GM21576 (cell line): Measurements from ENCODE around the gene PHLDB3.
"Not testable (repeated sequence)": the region's sequence is repeated elsewhere in the genome, so short reads cannot be mapped to it uniquely, and the experiment has no call there.

Experiments
- ATAC-seq: cut with Tn5 transposase; IDR thresholded peaks from one replicate; pipeline ENCODE4 v1.9.1; 2021; ENCODE audit warnings: mild to moderate bottlenecking, moderate library complexity; ENCODE audit not compliant: unreplicated experiment

The PHLDB3 gene

GRCh38 chr19:43527860-43528622 lies 23.5 kb upstream of the PHLDB3 start:
- ATAC-seq, result no peak

GRCh38 chr19:43526884-43527859 lies 22.6 kb upstream of the PHLDB3 start, which contains the start of gene ETHE1:
Gene ETHE1, minus strand, starts transcription at chr19:43527201. Its CDS starts 24 bp downstream, at chr19:43527177.
- ATAC-seq, result peak; percentile 56

- no peak for ATAC-seq
These were observed 21.6 kb upstream of the PHLDB3 start for GRCh38 chr19:43525836-43526771.

GRCh38 chr19:43524922-43525835 lies 20.6 kb upstream of the PHLDB3 start:
- ATAC-seq, result no peak

GRCh38 chr19:43523696-43524095 lies 19.1 kb upstream of the PHLDB3 start:
- not testable (repeated sequence) for ATAC-seq

GRCh38 chr19:43522929-43523328 lies 18.4 kb upstream of the PHLDB3 start:
- no peak for ATAC-seq

- no peak for ATAC-seq
These were observed 15.0 kb upstream of the PHLDB3 start for GRCh38 chr19:43519436-43520088.

- no peak for ATAC-seq
These were observed 13.5 kb upstream of the PHLDB3 start for GRCh38 chr19:43518051-43518450.

GRCh38 chr19:43512399-43512798 lies 7.9 kb upstream of the PHLDB3 start:
- ATAC-seq, result not testable (repeated sequence)

- ATAC-seq, result no peak
These were observed 6.8 kb upstream of the PHLDB3 start for GRCh38 chr19:43511324-43511723.

GRCh38 chr19:43510713-43511112 lies 6.2 kb upstream of the PHLDB3 start:
- no peak for ATAC-seq

- ATAC-seq, result no peak
These were observed 3.3 kb upstream of the PHLDB3 start for GRCh38 chr19:43507880-43508279.

GRCh38 chr19:43506629-43507028 lies 2.1 kb upstream of the PHLDB3 start:
- no peak for ATAC-seq

GRCh38 chr19:43505941-43506340 lies 1.4 kb upstream of the PHLDB3 start:
- ATAC-seq, result no peak

- no peak for ATAC-seq
These were observed 575 bp upstream of the PHLDB3 start for GRCh38 chr19:43505186-43505456.

GRCh38 chr19:43503501-43504425 lies 783 bp downstream of the PHLDB3 start:
- ATAC-seq, result peak; percentile 73

GRCh38 chr19:43502419-43502976 lies 2.0 kb downstream of the PHLDB3 start:
- no peak for ATAC-seq
